Right forelimb (tissue), 1 donor: ENCODE data around the gene PSMD3.
"Not testable (repeated sequence)": the region's sequence is repeated elsewhere in the genome, so short reads cannot be mapped to it uniquely, and the experiment has no call there.

Source experiments
- DNase-seq: peaks from one replicate; pipeline ENCODE4 v3.0.0-alpha.2; 2018

Gene PSMD3

DNA sequence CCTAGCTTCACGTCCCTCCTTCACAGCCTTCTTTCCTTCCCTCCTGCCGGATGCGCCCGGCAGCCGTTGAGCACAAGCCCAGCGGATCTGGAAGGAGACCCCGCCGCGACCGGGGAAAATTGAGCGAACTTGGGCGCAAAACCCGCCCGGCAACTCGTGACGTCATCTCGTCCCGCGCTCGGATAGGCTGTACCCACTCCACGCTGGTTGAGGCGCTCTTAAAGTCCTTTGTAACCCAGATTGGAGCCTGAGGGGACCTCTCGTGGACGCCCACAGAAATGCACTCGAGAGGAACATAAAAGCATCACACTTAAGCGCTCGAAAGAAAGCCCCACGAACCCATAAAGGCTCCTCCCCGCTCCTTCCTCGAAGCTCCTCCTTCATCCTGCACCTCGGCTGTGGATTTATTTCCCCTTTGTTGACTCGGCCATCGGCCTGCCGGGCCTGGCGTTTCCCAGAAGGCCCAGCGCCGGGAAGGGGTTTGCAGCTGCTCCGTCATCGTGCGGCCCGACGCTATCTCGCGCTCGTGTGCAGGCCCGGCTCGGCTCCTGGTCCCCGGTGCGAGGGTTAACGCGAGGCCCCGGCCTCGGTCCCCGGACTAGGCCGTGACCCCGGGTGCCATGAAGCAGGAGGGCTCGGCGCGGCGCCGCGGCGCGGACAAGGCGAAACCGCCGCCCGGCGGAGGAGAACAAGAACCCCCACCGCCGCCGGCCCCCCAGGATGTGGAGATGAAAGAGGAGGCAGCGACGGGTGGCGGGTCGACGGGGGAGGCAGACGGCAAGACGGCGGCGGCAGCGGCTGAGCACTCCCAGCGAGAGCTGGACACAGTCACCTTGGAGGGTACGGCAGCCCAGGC is at the start of gene PSMD3:
PSMD3 (plus strand) TSS at position 457 of the 856 bp plus-strand sequence; CDS start at position 621, 164 bp downstream.
- peak; percentile 99 for DNase-seq

DNA sequence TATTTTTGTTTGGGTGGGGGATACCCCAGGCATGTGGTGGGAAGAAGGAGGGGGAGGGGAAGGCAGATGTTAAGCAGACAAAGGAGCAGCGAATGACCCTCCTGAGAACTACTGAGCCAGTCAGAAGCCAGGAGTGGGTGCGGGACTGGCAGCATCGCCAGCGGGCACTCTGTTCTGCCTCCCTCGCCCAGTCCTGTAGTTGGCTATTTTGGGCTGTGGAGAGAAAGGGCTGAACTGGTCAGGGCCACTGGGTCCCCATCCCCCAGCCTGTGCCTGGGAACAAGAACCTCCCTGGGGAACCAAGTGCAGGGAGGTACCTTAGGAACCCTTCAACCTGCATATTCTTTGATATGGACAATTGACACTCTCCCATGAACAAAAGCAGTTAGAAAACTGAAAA is 46.7 kb upstream of the PSMD3 start:
- no peak for DNase-seq

DNA sequence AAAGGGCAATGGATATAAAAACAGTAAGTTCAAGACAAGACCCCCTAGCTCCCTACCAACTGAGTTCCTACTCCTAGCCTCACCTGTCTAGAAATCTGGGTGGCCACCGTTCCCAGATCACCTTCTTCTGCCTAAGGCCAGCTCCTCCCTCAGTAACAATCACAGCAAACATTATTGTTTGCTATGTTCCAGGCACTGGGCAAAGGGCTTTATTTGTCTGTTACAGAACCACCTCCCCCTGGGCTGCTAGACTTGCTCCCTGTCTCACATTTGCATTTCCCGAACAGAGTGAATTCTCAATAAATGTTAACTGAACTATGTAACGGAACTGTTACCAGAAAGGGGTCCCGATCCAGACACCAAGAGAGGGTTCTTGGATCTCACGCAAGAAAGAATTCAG is 46.3 kb upstream of the PSMD3 start:
- no peak for DNase-seq

DNA sequence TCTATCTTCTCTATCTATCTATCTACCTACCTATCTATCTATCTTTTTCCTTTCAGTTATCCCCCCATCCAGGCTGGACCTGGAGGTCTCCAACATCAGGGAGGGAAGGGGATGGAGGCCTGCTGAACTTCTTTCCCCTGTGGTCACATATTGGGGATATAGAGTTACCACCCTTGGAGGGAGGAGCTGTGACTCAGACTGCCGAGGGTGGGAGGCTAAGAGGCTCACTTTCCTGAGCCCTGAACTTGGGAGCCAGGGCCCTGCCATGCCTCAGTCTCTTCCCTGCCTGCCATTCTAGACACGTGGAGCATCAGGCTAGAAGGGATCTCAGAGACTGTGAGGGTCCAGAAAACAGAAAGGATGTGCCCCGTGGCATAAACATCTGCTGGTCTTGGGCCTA is 44.7 kb upstream of the PSMD3 start:
- DNase-seq = no peak

DNA sequence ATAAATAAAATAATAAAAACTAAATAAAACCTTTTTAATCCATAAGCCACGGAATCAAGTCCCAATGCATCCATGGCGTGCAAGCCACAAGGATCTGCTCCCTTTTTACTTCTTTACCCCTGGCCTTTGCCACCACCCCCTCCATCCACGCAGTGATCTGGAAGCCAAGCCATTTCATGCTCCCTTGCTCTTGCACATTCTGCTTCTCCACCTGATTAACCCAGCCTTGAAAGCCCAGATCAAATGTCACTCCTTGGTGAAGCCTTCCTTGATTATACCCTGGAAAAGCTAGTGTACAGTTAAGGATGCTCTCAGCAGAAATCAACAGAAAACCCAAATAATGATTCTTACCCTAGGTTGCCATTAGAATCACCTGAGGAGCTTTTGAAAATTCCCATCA is 43.2 kb upstream of the PSMD3 start:
- DNase-seq = no peak

DNA sequence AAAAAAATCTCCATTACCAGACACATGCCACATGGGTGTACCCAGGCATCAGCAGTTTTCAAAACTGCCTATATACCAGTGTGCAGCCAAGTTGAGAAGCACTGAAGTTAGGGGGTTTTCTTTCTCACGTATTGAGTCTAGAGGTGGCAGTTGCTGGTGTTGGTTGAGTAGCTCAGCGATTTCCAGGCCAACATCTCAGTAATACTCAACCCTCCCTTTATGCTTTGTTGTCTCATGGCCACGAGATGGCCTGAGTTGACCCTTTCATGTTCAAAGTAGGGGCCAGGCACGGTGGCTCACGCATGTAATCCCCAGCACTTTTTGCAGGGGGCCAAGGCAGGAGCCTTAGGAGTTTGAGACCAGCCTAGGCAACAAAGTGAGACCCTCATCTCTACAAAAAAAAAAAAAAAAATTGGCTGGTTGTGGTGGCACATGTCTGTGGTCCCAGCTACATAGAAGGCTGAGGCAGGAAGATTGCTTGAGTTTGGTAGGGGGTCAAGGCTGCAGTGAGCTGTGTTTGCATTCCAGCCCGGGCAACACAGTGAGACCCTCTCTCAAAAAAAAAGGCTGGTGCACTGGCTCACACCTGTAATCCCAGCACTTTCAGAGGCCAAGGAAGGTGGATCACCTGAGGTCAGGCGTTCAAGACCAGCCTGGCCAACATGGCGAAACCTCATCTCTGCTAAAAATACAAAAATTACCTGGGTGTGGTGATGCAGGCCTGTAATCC is 42.3 kb upstream of the PSMD3 start:
- DNase-seq = no peak

DNA sequence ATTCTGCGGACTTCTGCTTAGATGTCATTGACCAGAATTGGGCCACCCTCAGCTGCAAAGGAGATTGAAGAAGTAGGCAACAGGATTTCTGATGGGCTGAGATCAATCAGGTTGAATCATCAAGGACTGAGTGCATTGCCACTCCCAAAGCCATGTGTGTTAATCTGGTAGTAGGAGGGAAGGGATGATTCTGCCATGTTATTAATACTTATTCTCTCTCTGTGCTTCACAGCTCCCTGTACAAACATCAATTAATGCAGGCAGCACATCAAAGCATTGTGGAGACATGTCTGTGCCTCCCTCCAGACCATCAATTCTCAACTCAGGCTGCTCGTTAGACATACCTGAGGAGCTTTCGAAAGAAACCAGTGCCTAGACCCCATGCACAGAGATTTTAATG is 41.5 kb upstream of the PSMD3 start:
- no peak for DNase-seq

DNA sequence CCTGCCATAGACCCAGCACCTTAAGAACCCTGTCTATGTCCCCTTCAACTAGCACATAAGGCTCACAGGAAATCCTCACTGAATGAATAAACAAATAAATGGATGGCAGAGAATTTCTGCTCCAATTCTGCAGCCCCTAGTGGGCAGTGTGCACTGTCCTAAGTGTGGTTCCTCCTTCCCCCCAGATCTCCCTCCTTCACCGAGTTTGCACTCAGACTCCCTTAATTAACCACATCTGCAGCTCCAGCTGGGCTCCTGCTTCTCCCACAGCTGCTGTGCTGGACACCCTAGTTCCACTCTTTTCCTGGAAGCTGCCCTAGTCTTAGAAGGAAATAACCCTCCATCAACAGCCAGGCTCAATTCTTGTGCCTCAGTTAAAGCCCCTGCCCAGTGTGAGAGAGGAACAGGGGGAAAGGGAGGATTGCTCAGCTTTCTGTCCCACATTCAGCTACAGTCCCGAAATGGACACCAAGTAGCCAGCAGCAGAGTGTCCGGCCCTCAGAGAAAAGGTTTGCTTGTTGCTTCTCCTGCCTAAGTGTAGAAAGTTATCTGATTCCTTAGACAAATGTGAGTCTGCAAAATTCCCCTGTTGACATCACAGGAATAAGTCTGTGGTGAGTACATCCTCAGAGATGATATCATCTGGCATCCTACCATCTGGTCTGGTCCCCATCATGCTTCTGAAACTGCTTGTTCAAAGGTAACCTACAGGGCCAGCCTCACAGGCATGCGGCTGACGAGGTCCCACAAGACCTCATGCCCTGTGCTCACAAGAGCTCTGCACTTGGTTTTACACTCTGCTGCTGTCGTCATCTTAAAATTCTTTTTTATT is 40.8 kb upstream of the PSMD3 start:
- peak; percentile 62 for DNase-seq

DNA sequence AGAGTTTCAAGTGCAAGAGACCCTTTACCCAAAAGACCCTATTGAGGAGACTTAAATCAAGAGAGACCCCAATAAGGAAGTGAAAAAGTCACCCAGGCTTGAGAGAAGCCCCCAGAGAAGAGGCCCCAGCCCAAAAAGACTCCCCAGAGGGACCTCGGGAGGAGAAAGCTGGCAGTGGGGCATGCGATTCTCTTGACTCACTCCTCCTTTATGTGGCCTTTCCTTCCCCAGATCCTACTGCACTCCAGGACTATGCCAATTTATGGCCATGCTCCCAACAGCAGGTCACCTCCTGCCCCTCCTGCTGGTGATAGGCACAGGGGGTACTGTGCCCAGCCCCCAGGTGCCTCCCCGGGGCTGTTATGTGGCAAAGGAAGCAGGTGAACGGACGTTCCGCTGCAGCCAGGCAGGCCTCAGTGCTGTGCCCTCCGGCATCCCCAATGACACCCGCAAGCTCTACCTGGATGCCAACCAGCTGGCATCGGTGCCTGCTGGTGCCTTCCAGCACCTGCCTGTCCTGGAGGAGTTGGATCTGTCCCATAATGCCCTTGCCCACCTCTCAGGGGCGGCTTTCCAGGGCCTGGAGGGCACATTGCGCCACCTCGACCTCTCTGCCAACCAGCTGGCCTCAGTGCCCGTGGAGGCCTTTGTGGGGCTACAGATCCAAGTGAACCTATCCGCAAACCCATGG is 36.8 kb upstream of the PSMD3 start:
- DNase-seq = no peak

DNA sequence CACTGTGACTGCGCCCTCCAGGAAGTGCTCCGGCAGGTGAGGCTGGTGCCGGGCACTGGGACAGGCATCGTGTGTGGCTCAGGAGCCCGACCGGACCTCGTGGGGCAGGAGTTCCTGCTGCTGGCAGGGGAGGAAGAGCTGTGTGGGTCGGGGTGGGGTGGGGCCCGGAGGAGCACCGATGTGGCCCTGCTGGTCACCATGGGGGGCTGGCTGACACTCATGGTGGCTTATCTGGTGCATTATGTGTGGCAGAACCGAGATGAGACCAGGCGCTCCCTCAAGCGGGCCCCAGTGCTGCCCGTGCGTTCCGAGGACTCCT is 36.3 kb upstream of the PSMD3 start:
- DNase-seq = no peak

DNA sequence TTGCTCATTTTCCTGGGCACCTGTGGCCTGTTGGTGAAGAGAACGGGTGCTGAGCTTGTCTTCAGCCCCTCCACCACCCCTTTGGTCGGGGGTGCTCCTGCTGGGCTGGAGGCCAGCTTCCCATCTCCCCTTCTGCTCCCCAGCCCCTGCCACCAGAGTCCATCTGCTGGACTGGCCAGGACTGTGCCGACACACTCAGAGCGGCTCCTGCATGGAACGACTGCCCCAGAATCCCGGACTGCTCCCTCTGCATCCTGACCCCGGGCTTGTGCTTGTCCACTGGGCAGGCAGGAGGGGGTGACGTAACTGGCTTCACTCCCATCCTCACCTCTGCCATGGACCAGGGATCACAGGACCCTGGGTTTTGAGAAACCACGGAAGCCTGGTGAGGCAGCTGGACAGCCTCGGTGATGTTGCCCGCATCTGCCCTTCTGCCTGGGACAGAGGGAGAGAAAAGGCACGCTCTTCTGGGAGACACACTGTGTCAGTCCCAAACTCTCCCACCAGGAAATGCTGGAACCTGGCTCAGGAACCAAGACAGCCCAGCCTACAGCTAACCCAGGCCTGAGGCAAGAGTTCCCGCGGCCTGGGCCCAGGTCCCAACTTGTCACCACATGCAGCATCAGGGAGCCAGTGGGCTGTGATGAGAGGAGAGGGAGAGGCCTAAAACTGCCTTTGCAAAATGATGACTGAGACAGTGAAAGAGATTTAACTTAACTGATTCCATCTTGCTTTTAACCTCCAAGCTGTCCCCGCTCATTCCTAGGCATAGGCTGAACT is 33.9 kb upstream of the PSMD3 start:
- no peak for DNase-seq

DNA sequence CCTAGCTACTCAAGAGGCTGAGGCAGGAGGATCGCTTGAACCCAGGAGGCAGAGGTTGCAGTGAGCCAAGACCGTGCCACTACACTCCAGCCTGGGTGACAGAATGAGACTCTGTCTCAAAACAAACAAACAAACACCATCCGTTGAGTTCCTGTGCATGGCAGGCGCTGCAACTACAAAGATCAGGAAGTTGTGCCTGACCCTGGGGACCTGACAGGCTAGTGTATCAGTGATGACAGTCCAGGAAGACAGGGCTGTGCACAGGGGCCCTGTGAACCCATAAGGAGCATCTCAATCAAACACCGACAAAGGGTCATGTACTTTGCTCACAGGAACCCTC is 32.1 kb upstream of the PSMD3 start:
- DNase-seq = not testable (repeated sequence)

DNA sequence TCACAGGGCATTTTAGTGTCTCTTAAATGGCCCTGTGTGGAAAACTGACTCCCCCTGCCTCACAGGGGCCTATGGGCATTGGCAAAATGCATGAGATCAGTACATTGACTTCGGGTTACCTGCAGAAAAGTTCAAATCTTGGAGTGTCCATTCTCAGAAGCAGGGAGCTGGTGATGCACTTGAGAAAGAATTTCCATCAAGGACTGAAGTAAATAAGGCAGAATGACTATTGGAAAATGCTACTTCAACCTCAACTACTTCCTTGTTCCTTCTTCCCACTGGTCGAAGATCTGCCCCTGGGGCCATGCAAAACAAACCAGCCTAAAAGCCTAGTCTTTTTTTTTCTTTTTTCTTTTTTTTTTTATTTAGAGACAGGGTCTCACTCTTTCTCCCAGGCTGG is 31.6 kb upstream of the PSMD3 start:
- no peak for DNase-seq

DNA sequence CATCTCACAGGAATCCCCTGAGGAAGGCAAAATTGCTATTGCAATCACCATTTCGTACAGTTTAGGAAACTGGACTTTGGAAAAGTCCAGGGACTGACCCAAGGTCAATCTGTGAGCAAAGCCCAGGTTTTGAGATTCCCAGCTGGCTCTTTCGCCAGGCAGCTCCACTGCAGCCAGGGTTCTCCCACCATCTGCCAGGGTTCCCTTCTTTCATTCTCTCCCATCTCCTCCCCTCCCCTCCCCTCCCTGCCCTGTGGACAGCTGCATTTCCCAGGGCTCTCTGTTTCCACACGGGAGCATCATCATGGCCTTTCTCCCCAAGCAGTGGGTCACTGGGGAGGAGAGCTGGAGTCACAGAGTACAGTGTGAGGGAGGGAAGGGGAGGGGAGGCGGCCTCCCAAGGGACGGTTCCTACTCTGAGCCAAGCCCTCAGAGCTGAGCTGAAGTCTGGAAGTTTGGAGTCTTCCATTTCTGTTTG is 29.7 kb upstream of the PSMD3 start:
- no peak for DNase-seq

DNA sequence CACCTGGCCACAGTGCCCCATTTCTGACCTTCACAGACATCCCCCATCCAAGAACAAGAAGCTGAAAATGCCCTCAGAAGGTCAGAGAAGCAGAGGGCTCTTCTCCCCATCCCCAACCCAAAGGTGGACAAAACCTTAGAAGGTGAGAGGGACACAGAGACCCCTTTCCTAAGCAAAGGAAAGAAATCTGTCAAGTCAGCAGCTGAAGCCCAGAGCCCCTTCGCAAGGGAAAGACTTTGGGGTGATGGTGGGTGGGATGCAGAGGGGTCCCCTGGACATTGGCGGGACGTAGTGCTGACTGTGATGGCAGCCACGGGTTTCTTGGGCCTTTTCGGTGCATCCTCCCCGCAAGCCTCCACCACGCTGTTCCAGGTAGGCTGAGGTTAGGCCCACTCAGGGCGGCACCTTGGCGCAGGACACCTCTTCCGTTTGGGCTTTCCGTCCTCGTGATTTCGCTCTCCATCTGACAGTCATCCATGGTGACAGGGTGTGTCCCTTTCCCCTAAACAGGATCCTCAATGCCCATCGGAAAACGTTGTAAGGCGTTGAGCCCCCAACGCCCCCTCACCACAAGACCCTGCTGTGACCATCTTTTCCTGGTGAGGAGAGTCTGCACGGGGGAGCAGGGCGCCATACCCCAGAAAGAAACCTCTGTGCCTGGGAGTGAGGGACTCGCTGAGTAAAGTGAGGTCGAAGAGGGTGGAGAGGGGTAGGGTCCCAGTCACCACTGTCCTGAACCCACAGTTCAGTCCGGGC is 28.5 kb upstream of the PSMD3 start:
- DNase-seq = peak; percentile 53

DNA sequence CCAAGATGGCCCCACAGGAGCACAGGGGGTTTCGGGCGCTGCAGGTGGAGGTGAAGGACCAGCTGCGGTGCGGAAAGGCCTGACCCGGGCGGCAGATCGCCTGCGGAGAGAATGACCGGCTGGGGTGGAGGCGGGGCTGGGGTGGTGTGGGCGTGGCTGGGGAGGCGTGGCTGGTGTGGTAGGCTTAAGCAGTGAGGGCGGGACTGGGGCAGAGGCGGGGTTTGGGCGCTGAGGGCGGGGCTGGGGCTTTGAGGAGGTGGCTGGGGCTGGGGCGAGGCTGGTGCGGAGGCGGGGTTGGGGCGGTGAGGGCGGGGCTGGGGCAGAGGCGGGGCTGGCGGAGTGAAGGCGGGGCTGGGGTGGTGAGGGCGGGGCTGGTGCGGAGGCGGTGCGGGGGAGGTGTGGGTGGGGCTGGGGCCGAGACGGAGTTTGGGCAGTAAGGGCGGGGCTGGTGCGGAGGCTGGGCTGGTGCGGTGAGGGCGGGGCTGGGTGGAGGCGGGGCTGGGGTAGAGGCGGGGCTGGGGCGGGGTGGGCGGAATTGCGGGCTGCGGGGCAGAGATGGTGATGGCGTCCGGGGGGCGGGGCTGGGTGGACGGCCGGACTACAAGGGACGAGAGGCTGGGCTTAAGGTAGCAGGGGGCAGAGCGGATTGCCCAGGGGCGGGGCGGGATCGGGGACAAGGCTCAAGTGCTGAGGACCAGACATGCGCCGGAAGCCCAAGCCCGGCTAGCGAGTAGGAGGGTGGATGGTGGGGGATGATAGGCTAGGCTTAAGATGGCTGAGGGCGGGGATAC is 27.7 kb upstream of the PSMD3 start:
- DNase-seq = peak; percentile 97

DNA sequence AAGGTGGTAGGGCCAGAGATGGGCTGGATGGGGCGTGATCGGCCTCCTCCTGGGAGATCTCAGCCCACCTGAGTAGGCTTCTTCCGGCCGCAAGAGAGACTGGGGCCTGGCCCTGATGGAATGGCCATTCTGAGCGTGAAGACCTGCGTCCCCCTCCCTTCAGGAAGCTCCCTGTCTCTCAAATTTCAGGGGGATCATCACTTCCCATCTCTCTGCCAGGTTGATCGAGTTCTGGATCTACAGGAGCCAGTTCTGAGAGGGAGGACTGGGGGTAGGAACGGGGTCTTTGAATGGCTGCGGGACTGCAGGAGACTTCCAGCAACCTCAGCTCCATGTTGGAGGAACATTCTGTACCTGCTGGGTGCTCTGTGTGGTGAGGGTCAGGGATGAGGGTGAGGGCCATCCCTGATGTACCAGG is 27.1 kb upstream of the PSMD3 start:
- DNase-seq = no peak

DNA sequence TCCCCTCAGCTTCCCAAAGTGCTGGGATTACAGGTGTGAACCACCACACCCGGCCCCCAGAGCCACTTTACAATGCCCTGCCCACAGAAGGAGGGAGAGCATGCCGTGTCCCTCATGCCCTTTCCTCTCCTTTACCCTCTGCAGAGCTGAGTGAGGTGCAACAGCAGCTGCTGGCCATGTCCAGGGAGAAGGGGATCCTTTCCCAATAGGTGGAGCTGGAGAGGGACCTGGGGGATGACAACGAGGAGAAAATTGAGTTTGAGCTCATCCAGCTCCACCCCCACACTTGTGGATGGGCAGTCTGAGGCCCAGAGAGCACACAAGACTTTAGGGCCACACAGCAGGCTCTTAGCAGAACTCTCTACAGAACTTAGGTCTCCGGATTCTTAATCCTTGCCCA is 25.7 kb upstream of the PSMD3 start:
- no peak for DNase-seq

DNA sequence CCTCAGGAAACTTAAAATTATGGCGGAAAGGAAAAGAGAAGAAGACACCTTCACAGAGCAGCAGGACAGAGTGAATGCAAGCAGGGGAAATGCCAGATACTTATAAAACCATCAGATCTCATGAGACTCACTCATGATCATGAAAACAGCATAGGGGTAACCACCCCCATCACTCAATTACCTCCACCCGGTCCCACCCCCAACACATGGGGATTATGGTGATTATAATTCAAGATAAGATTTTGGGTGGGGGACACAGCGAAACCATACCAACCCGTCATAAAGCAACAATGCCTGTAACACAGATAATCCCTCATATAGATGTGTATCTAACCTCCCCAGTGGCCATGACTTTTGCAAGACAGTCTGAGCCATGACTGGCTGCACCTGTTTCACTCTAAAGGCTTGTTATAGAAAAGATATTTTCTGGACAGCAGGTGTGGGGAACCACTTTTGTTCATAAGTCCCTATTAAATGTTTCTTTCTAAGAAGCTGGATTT is 24.8 kb upstream of the PSMD3 start:
- no peak for DNase-seq

DNA sequence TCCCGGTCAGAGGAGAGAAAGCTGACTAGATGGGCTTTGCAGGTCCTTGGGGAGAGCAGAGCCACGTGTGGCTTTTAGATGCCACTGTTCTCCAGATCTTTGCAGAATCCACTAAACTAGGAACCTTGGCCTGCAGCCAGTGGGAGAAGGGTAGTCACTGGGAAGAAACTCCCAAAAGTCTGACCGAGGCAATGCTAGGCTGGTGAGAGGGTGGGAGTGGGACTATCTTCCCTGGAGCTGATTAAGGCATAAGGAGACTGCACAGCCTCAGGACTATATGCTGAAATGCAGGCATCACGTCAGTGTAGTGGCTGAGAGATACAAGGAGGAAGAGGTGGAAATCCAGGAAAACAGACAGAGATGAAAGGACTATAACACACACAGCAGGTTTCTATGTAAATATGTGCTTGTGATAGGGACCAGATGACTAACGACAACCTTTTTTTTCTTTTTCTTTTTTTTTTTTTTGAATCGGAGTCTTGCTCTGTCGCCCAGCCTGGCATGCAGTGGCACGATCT is 20.0 kb upstream of the PSMD3 start:
- DNase-seq = no peak
